T-helper 1 cell (primary cell): Measurements from ENCODE around the gene SNX25.

Experiments used
- DNase-seq, 5 donors: peaks; one replicate each; pipeline ENCODE4 v3.0.0-alpha.2; 2012 to 2020

SNX25 gene

DNA sequence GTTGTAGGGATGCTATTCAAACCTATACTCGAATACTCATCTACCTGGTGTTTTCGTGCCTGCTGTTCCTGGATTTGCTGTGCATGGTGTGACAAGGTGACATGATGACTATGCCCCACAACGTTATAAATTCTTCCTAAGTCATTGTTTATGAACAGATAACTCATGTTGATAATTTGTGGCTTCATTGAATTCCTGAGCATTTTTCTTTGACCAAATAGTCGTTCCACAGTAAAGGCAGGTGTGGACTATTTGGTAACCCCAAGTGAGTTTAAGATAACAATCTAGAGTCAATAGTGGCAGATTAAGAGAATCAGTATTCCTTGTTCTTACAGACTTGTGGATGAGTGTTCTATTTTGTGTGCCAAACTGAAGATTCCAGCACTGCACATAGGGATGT, 59.9 kb downstream of the SNX25 start:
- DNase-seq, result no peak

DNA sequence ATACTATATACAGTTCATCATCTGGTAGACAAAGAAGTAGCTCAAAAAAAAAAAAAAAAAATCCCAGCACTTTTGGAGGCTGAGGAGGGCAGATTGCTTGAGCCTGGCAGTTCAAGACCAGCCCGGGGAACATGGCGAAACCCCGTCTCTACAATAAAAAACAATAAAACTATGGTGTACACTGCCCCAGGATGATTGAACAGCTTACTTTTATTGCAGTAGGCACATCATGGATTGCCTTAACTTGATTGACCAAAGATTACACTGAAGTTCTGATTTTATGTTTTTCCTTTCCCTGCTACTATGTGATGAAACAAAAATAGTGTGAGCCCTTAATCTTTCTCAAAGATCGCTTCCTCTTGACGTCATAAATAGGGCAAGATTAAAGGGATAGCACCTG, 60.6 kb downstream of the SNX25 start:
- no peak for DNase-seq

DNA sequence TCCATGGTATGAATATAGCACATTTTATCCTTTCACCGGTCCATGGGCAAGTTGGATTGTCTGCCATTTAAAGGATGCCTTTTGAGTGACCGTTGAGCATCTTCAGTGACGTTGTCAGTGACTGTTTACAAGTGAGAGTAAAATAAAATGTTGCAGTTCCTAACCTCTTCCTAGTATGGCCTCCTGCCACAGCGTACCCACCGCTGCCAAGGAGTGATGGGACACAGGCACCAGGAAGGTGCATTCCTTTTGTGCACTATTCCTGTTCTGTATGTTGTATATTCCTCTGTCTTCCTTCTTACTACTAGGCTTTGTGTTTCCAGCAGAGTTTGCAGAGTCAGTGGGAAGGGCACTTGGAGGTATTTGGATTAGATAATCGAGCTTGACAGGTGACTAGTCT, 61.5 kb downstream of the SNX25 start:
- DNase-seq, result no peak

DNA sequence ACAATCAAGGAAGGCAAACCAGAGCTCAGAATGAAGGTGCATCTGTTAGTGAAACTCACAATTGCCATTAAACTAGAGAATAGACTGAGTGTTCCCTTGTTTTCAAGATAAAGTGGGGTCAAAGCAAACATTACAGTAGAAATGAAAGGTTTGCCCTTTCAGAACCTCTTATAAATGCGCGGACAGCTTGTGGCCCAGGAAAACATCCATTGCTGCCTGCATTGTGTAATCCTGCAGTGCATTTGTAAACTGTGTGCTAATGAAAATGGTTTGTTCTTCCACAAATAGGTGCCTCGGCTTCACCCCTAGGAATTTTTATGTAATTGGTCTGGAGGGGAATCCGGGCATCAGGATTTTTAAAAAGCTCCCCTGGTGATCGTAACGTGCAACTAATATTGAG, 62.8 kb downstream of the SNX25 start:
- DNase-seq, result no peak

DNA sequence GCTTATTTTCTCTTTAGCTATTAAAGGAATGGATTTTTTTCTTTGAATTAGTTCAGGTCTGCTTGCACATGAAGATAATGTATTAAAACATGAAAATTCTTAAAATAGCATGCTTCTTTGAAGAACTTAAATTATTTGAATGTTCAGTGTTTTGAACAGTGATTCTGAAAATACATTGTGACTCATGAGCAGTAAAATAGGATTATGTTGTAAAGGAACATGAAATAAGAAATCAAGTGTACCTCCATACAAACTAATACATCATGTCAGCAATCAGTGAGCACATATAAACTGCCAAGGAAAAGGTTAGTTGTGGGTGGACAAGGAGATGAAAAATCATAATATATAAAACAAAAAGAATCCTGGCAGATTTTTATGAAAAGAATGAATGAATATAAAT, 66.1 kb downstream of the SNX25 start:
- no peak for DNase-seq

DNA sequence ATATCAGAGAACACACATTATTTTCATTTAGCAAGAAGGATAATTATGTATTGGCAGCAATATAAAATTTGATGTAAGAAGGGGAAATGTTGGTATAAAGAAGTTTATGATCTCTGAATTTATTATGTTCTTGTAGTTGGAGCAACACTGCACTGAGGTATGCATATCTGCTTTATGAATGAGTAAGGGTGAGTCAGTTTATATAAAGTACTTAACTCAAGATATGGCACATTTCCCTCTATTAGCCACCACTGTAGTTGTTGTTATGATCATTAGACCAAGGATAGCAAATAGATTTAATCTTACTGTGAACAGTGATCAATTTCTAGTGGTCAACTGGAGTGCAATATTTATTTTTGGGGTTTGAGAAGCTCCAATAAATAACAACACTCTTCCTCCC, 66.6 kb downstream of the SNX25 start:
- no peak for DNase-seq

DNA sequence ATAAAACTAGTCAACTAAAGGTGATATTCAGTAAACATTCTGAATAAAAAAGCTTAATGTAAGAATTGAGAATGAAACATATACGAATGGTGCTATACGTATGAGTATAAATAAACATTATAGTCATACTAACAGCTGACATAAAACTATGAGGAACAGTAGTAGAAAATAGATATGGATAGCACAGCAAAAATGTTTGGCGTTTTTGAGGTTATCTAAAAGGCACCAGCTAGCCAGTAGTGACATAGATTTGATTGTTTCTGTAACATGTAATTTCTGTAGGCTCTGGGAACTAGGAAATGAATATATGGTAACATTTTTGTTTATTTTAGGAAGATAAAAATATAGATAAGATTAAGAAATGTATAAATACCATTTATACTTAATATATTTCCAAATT, 69.3 kb downstream of the SNX25 start:
- DNase-seq, result no peak

DNA sequence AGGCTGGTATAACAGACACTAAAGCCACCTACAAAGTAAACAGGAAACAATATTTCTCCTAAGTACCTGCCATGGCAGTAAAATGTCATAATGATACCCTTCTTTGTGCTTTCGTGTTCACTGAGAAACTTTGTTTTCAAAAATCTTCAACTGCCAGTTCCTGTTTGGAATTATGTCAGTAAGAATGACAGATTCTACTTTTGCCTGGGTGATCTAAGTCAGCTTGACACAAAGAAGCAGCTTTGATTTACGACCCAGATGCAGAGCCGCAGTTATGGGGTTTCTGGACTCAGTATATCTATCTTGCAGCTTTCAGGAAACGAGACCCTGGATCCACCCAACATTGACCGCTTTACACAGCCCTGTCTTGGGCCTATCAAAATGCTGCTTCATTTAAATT, 71.2 kb downstream of the SNX25 start:
- DNase-seq, result peak in 1 of 5 donors; percentile 79

DNA sequence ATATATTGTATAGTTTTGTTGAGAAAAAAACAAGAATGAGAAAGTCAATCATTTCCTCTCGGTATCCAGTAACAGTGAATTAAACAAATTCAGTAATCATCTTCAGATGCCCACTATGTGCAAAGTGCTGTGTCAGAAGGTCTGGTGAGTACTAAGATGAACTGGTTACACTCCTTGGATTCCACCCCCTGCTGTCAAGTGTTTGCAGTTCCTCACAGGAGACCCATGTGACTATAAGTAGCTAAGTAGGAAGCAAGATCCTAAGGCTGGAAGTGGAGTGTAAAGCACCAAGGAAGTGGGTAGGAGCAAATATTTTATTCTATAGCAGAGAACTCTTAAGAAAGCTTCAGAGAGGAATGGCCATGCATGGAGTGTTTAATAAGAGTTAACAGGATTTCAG, 73.6 kb downstream of the SNX25 start:
- DNase-seq, result no peak

DNA sequence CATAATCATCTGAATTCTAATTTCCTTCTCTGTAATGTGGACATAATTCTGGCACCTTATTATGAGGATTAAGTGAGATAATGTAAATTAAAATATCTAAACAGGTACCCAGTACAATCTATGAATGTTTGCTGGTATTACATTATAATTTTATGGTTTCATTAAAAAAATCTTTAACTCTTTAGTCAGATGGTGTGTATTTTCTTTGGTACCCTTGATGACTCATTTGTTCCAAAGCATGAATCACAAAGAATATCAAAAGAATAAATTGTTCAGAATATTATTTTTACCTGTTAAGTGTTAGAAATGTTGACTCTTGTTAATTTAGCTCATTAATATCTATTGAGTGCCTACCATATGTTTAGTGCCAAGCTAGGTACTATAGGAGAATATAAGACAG, 74.3 kb downstream of the SNX25 start:
- no peak for DNase-seq

DNA sequence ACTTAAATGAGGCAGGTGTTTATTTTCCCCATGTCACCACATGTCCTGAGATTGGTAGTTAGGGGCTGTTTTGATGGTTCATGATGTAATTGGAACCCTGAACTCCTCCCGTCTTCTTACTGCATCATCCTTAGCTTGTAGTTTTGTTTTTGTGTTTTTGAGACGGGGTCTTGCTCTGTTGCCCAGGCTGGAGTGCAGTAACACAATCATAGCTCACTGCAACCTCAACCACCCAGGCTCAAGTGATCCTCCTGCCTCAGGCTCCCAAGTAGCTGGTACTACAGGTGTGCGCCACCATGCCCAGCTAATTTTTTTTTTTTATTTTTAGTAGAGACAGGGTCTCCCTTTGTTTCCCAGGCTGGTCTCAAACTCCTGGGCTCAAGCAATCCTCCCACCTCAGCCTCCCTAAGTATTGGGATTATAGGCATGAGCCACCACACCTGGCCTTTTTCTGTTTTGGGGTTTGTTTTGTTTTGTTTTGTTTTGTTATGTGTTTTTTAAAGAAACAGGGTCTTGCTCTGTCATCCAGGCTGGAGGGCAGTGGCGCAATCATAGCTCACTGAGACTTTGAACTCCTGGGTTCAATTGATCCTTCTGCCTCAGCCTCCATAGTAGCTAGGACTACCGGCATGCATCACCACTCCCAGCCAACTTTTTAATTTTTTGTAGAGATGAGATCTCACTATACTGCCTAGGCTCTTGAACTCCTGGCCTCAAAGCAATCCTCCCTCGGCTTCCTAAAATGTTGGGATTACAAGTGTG, 76.4 kb downstream of the SNX25 start:
- DNase-seq, result no peak

DNA sequence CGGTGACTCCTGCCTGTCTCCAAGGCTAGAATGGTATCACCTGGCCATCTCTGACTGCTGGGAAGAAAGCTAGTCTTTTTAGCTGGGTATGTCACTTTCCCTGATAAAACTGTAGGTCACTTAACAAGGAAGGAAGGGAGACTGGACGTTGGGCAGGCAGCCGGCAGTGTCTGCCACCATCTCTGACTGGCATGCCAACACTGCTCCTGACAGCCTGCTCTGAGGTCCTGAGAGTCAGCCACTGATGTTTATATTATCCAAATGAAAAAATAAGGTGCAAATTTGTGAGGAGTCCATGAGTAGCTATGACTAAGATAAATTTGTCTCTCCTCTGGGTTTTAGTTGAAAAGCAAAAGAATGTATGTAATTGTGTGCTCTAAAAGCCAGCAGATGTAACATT, 77.2 kb downstream of the SNX25 start:
- DNase-seq, result no peak

DNA sequence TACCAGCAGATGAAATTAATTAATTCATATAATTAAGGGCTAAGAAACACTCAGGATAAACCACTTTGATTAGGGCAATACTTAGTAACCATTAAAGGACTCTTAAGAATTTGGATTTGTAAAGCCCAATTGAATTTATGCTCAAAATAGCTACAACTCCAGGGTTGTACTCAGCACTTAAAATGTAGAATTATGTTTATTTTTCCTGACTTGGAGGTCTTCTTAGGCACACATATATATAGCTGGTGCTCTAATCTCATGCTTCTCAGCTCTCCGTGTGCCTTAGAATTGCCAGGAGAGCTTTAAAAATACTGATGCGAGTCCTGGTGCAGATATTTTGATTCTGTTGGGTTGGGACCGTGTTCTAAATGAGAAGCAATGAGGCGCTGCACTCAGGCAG, 77.6 kb downstream of the SNX25 start:
- DNase-seq, result no peak

DNA sequence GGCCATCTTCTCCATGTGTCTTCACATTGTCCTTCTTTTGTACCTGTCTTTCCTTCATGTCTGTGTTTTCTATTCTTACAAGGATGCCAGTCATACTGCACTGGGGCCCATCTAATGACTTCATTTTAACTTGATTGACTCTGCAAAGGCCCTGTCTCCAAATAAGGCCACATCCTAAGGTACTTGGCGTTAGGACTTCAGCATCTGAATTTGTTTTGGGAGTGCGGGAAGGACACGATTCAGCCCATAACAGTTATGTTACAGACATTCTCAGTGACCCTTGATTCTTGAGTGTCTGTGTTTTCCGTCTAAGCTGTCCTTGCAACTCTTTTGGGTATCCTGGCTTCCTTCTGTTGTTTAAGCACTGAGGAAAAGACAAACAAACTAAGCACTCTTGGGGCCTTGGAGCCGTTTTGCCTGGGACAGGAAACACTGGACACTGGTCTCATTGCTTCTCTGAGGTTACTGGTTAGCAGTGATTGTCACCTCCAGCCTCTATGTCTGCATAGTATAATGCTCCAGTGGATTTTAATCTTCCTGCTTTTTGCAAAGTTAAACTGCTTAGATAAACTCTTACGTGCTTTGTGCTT, 80.7 kb downstream of the SNX25 start:
- no peak for DNase-seq

DNA sequence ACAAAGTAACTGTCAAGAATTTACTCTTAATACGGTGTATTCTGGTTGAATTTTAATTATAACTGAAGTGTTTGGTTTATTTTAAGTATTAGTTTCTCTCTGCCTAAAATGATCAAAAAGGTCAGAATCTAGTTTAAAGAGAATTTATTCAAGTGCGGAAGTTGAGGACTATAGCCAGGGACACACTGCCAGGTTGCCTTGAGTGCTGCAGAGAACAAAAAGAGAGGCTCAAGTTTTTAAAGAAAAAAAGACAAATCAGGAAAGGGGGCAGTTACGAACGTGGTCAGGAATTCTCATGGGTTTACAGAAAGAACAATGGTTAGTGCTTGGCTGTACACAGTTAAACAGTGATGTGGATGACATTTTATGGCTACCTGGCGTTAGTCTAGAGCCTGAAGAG, 81.3 kb downstream of the SNX25 start:
- DNase-seq, result no peak

DNA sequence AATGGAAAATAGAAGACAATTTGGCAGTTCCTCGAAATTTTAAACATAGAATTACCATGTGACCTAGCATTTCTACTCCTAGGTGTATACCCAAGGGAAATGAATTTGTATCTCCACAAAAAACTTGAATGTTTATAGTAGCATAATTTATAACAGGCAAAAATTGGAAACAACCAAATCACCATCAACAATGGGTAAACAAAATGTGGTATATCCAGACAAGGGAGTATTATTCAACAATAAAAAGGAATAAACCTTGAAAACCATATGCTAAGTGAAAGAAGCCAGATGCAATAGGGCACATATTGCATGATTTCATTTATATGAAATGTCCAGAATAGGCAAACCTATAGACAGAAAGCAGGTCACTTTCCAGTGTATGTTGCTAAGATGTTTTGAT, 83.8 kb downstream of the SNX25 start:
- no peak for DNase-seq

DNA sequence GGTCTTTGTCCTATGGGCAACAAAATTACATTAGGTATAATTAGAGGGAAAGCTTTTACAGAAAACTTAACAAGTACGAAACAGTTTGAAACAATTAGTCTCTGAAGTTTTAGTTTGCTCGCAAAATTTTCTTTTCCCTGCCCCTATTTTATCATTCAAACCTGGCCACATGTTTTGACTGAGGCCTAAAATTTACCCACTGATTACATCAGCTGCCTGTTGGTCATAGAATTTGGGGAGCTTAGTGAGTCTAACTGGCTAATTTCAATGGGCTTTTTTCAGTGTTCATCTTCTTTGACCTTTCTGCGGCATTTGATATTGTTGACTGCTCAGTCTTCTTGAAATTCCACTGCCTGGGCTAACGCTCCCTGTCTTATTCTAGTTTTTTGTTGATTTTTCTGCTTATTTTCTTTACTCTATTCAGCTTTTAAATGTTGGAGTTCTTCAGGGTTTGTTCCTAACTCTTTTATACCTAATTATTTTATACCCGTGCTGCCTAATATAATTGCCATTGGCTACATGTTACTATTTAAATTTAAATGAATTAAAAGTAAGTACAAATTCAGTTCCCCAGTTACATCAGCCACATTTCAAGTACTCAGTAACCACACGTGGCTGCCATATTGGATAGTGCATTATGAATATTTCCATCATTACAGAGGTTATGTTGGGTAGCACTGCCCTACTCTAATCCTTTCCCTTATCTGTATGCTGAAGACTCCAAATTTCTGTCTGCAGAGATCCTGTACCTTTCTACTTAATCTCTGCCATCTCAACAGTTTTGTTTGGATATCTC, 87.5 kb downstream of the SNX25 start:
- no peak for DNase-seq

DNA sequence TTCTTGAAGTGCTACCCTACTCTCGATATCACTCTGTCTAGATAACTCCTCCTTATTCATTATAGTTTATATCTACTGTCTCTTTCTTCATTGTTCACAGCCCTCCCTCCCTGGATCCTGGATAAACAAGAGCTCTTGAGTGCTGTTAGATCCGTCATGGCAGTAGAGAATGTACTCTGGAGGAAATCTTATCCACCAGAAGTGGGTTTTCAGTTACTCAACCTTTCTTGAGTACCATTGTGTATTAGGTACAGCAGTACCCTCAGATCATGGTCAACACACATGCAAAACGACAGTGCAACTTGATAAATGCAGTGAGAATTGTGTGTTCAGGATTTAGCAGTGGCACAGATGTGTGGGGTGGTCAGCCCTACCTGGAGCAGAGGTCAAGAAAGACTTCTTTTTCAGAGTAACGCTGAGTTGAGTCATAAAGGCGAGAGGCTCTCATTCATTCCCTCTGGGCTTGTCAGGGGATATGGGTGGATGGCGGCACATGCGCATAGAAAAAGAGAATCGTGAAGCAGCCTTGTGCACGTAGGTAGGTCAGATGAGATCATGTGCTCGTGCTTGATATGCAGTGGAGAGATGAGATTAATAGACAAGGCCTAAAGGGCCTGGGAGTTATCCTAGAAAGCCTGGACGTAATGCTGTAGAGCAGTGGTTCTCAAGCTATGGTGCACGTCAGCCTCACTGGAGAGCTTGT, 89.5 kb downstream of the SNX25 start:
- DNase-seq, result no peak

DNA sequence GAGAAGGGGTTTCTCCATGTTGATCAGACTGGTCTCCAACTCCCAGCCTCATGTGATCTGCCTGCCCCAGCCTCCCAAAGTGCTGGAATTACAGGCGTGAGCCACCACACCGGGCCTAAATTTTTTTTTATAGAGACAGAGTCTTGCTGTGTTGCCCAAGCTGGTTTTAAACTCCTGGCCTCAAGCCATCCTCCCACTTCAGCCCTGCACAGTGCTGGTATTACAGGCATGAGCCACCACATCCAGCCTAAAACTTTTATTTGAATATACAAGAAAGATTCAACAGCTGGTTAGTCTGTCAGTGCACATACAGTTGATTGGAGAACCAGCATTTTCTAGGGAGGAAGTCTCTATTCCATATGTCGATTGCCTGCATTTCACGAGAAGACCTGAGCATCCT, 95.1 kb downstream of the SNX25 start:
- DNase-seq, result no peak

DNA sequence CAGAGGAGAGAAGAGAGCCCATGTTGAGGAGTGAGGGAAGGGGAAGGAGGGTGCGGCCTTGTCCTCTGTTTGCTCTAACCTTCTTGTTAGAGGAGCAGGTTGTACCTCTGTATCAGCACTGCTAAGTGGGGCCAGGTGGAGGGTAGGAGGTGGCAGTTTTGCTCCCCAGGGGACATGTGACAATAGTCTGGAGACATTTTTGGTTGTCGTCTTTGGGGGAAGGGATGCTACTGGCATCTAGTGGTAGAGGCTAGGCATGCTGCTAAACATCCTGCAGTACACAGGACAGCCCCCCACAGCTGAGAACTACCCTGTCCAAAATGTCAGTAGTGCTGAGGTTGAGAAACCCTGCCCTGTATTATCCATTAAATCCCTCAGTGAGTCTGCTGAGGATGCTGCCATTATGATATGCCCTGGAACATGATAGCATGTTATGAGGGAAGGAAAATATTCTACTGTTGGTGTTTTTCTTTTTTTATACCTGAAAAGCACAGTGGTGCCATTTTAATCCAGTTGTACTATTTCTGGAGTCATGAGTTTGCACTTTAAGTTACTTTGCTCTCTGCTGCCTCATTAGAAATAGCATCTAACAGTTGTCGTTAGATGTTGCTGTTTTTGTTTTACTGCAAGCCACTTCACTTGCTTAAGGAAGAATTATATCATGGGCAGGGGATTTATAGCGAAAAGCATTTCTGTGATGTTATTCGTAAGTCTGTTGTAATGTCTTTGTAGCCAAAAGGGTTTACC, 95.7 kb downstream of the SNX25 start:
- DNase-seq, result peak in 3 of 5 donors; percentile 1 to 52 (median 2)

DNA sequence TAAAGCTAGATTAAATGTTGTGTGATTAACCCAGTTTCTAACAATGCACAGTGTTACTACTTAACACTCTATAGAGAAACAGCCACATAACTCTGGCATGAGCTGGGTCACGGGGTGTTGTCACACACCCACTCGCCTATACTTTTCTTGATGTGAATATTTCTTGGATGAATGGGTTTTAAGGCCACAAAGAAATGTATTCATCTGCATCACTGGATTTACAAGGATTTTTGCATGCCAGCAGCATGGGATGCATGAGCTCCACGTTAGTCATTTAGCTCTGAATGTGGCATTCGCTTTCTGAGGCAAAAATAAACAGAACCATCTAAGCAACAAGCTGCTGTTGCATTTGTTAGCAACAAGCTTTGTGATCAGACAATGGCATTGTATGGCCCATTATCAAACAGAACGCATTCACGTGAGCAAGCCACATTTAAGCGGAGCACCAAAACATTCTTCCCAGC, 96.6 kb downstream of the SNX25 start:
- DNase-seq, result no peak

DNA sequence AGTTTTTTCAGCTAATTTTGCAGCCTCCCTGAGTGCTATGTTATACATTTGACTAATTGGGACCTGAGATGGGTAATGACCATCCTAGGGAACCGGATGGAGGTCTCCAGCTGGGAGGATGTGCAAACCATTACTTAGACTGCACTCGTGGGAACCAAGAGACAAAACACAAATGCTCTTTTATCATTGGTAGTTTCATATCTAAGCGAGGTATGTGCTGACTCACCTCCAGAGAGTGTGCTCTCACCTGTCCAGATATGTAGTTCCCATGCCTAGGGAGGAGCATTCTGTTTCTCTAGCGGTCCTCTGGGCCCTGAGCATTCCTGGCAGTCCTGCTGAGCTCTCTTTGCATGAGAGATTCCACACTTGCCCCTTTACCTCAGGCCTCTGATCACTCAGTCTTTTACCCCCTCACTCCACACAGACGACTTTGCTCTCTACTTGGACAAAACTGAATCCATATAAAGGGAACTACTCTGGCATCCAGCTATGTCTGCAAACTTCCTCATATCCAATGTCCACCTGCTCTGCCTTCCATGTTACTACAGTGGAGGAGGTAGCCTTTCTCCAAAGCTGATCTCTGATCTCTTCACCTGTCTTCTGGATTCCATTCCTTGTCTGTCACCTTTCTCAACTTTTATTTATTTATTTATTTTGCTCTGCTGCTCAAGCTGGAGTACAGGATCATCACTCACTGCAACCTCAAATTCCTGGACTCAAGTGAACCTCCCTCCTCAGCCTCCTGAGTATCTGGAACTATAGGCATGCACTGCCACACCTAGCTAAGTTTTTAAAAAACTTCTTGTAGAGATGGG, 97.9 kb downstream of the SNX25 start:
- DNase-seq, result no peak
